ENCODE measurements around the gene TTC21B.

DNA sequence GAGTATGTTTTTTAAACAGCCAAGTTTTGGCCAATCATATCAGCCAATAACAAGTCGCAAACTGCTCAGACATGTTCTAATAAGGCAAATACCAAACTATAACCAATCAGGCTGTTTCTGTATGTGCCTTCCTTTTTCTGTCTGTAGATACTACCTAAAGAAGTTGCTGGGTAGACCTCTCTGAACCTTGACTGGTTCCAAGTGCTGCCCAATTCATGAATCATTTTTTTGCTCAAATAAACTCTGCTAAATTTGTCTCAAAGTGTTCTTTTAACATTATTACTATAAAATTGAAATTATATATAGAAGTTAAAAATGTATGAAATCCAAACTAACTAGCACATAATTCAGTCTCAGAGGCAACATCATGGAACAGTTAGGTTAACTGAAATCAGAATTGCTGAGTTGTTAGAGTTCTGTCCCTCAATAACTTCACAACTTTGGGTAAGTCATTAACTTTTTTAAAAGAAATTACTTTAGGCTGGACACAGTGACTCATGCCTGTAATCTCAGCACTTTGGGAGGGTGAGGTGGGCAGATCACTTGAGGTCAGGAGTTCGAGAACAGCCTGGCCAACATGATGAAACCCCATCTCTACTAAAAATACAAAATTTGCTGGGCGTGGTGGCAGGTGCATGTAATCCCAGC lies 4.9 kb upstream of the TTC21B start:
- TF ChIP-seq CTCF (conservative IDR thresholded peaks at IDR 0.05) (no peak), EZH2 (IDR thresholded peaks at IDR 0.05; ENCODE audit: low read depth) (no peak)

Data from PC-9 (cell line).